H1 (cell line): Measurements from ENCODE around the gene FBXO38. TPM values are rescaled to one million over a fixed set of nuclear protein-coding genes. Genes with fewer than 3 reads are reported as not detected.

Experiments
- CTCF ChIA-PET: fragments of 300-600 bp; sonication (Branson Sonifier 250); formaldehyde crosslinking; loops from one replicate; lab custom pipeline; 2021; ENCODE audit not compliant: partially characterized antibody; lab: Charles Lee
- POLR2A ChIA-PET: fragments of 300-600 bp; sonication (Branson Sonifier 250); formaldehyde crosslinking; loops from one replicate; lab custom pipeline; 2021; ENCODE audit warnings: inconsistent platforms; ENCODE audit not compliant: partially characterized antibody; lab: Charles Lee
- DNase-seq, 2 experiments: peaks; one replicate each; pipeline versions ENCODE4 v3.0.0 to v3.0.0-alpha.2; 2010 to 2022; ENCODE audit warnings: low spot score in 2 of 2, low read depth in 1 of 2, mixed read lengths in 1 of 2
- FAIRE-seq: peaks from 2 replicates; lab custom pipeline; 2011; peaks lifted over from hg19 to GRCh38; lab: Jason Lieb, UNC
- H2AFZ ChIP-seq: 2 replicates; pipeline ENCODE4 v1.8.1; 2012; ENCODE audit warnings: low read length, inconsistent platforms
- H2AK5ac ChIP-seq: 2 replicates; pipeline ENCODE4 v1.6.1; 2013; ENCODE audit warnings: low read depth, low read length
- H2BK120ac ChIP-seq: replicated peaks from 2 replicates; pipeline ENCODE3; 2013; ENCODE audit warnings: low read depth, low read length, inconsistent platforms
- H2BK12ac ChIP-seq: 2 replicates; pipeline ENCODE4 v1.6.1; 2013; ENCODE audit warnings: low read depth, low read length
- H2BK15ac ChIP-seq: 2 replicates; pipeline ENCODE4 v1.6.1; 2013; ENCODE audit warnings: low read length
- H2BK20ac ChIP-seq: 2 replicates; pipeline ENCODE4 v1.6.1; 2013; ENCODE audit warnings: low read length
- H2BK5ac ChIP-seq: 2 replicates; pipeline ENCODE4 v1.6.1; 2013; ENCODE audit warnings: low read depth, low read length
- H3K14ac ChIP-seq: 2 replicates; pipeline ENCODE4 v1.6.1; 2013; ENCODE audit warnings: inconsistent platforms; ENCODE audit not compliant: insufficient read length
- H3K18ac ChIP-seq: 2 replicates; pipeline ENCODE4 v1.6.1; 2013; ENCODE audit warnings: low read length; ENCODE audit errors: extremely low read depth
- H3K23ac ChIP-seq: 2 replicates; pipeline ENCODE4 v1.6.1; 2013; ENCODE audit warnings: inconsistent platforms; ENCODE audit not compliant: insufficient read length
- H3K23me2 ChIP-seq: 2 replicates; pipeline ENCODE4 v1.6.1; 2013; ENCODE audit warnings: low read depth, low read length
- H3K27ac ChIP-seq: 2 replicates; pipeline ENCODE4 v1.6.1; 2011; ENCODE audit warnings: low read depth, low read length, inconsistent platforms
- H3K27me3 ChIP-seq, 4 experiments: replicated peaks in 1 of 4; 1 replicate in 1 of 4; 2 replicates in 3 of 4; pipeline versions ENCODE4 v1.6.1 to v1.8.1; 2011 to 2013; ENCODE audit warnings: low read length in 3 of 4, mild to moderate bottlenecking in 3 of 4, inconsistent platforms in 2 of 4, mixed read lengths in 2 of 4, moderate library complexity in 1 of 4; ENCODE audit not compliant: control insufficient read depth in 3 of 4, insufficient read depth in 3 of 4; ENCODE audit errors: extremely low read depth in 1 of 4
- H3K36me3 ChIP-seq, 4 experiments: 2 replicates each; pipeline versions ENCODE4 v1.6.1 to v1.8.1; 2011 to 2013; ENCODE audit warnings: mild to moderate bottlenecking in 4 of 4, low read length in 3 of 4, moderate library complexity in 2 of 4, control low read depth in 1 of 4, inconsistent platforms in 1 of 4; ENCODE audit not compliant: insufficient read depth in 4 of 4, control insufficient read depth in 2 of 4
- H3K4ac ChIP-seq: replicated peaks from 2 replicates; pipeline ENCODE3; 2013; ENCODE audit warnings: low read length, low read depth, mixed read lengths, inconsistent platforms; ENCODE audit not compliant: insufficient read length
- H3K4me1 ChIP-seq, 4 experiments: replicated peaks in 1 of 4; 1 replicate in 1 of 4; 2 replicates in 3 of 4; pipeline versions ENCODE4 v1.6.1 to v1.8.1; 2011 to 2013; ENCODE audit warnings: low read length in 3 of 4, inconsistent platforms in 2 of 4, mixed read lengths in 1 of 4; ENCODE audit not compliant: insufficient read depth in 4 of 4, control insufficient read depth in 3 of 4
- H3K4me2 ChIP-seq, 2 experiments: 2 replicates each; pipeline versions ENCODE4 v1.6.1 to v1.8.1; 2011 to 2013; ENCODE audit warnings: low read depth in 2 of 2, low read length in 2 of 2, control low read depth in 1 of 2, inconsistent platforms in 1 of 2, mild to moderate bottlenecking in 1 of 2; ENCODE audit not compliant: insufficient read depth in 1 of 2
- H3K4me3 ChIP-seq, 4 experiments: fragments of 200-600, 300-600 bp in 1 of 4; sonication (generic), shearing (Covaris generic), sonication (Bioruptor Twin) in 1 of 4; 2 replicates each; pipeline versions ENCODE4 v1.5.1 to v1.8.1; 2011 to 2016; ENCODE audit warnings: low read length in 4 of 4, low read depth in 3 of 4, control low read depth in 2 of 4, inconsistent platforms in 2 of 4, mild to moderate bottlenecking in 2 of 4, mixed read lengths in 1 of 4, moderate library complexity in 1 of 4; ENCODE audit not compliant: insufficient read depth in 2 of 4; ENCODE audit errors: extremely low read depth in 1 of 4
- H3K56ac ChIP-seq: replicated peaks from 2 replicates; pipeline ENCODE3; 2013; ENCODE audit warnings: low read depth, mild to moderate bottlenecking, mixed read lengths, low read length, inconsistent platforms; ENCODE audit not compliant: insufficient read length
- H3K79me1 ChIP-seq: 2 replicates; pipeline ENCODE4 v1.6.1; 2013; ENCODE audit warnings: low read depth, low read length, control low read depth
- H3K79me2 ChIP-seq, 2 experiments: 2 replicates each; pipeline versions ENCODE4 v1.6.1 to v1.8.1; 2012 to 2013; ENCODE audit warnings: low read length in 2 of 2, mild to moderate bottlenecking in 2 of 2, inconsistent platforms in 1 of 2; ENCODE audit not compliant: insufficient read depth in 2 of 2, control insufficient read depth in 1 of 2
- H3K9ac ChIP-seq, 4 experiments: replicated peaks in 1 of 4; 1 replicate in 1 of 4; 2 replicates in 3 of 4; pipeline versions ENCODE4 v1.6.1 to v1.8.1; 2011 to 2013; ENCODE audit warnings: low read depth in 3 of 4, low read length in 3 of 4, control low read depth in 2 of 4, mild to moderate bottlenecking in 2 of 4, moderate library complexity in 2 of 4, inconsistent platforms in 1 of 4; ENCODE audit errors: extremely low read depth in 1 of 4
- H3K9me3 ChIP-seq, 2 experiments: 2 replicates each; pipeline versions ENCODE4 v1.6.1 to v1.8.1; 2012 to 2013; ENCODE audit warnings: mild to moderate bottlenecking in 2 of 2, moderate library complexity in 2 of 2, control low read depth in 1 of 2, inconsistent platforms in 1 of 2, low read depth in 1 of 2, low read length in 1 of 2, mixed read lengths in 1 of 2; ENCODE audit not compliant: insufficient read depth in 2 of 2
- H4K20me1 ChIP-seq, 2 experiments: replicated peaks in 1 of 2; 2 replicates each; pipeline versions ENCODE3 to v1.8.1; 2011 to 2013; ENCODE audit warnings: inconsistent platforms in 2 of 2, low read length in 2 of 2, mild to moderate bottlenecking in 1 of 2; ENCODE audit not compliant: insufficient read depth in 2 of 2, control insufficient read depth in 1 of 2
- H4K5ac ChIP-seq: 2 replicates; pipeline ENCODE4 v1.6.1; 2013; ENCODE audit warnings: low read length, low read depth, mixed read lengths, inconsistent platforms; ENCODE audit not compliant: insufficient read length
- H4K8ac ChIP-seq: 2 replicates; pipeline ENCODE4 v1.8.0; 2013; ENCODE audit warnings: mild to moderate bottlenecking, moderate library complexity, low read length, inconsistent platforms; ENCODE audit not compliant: insufficient read depth; ENCODE audit errors: extremely low read depth
- H4K91ac ChIP-seq: replicated peaks from 2 replicates; pipeline ENCODE3; 2013; ENCODE audit warnings: low read length, mixed read lengths, inconsistent platforms; ENCODE audit not compliant: insufficient read length
- BRCA1 ChIP-seq: IDR thresholded peaks from 2 replicates; pipeline ENCODE4 v1.6.1; 2012; ENCODE audit warnings: low read depth, low read length, improper control_type of control experiment
- CREB1 ChIP-seq: IDR thresholded peaks from 2 replicates; pipeline ENCODE4 v1.6.1; 2012; ENCODE audit warnings: inconsistent platforms
- EGR1 ChIP-seq: IDR thresholded peaks from 2 replicates; pipeline ENCODE4 v1.6.1; 2011; ENCODE audit warnings: low read depth, low read length, borderline replicate concordance
- GTF2F1 ChIP-seq: IDR thresholded peaks from 2 replicates; pipeline ENCODE4 v1.6.1; 2012; ENCODE audit warnings: low read depth, low read length, improper control_type of control experiment, borderline replicate concordance
- JUND ChIP-seq: IDR thresholded peaks from 2 replicates; pipeline ENCODE4 v1.6.1; 2011; ENCODE audit warnings: mild to moderate bottlenecking, improper control_type of control experiment, low read length
- NANOG ChIP-seq: IDR thresholded peaks from 2 replicates; pipeline ENCODE4 v1.6.1; 2011; ENCODE audit warnings: low read length, low read depth, mild to moderate bottlenecking, inconsistent platforms; ENCODE audit not compliant: insufficient read depth, poor library complexity, severe bottlenecking
- WGBS, 2 experiments: shearing (Covaris generic) in 1 of 2; methylation state at CpG; one replicate each; pipeline versions ENCODE4 v1.1.6 to v1.1.7; 2013 to 2015; ENCODE audit warnings: low lambda C conversion rate in 2 of 2, mixed read lengths in 2 of 2, inconsistent platforms in 1 of 2, low coverage in 1 of 2, missing lambda C conversion rate in 1 of 2; ENCODE audit not compliant: insufficient replicate concordance in 2 of 2, insufficient coverage in 1 of 2, insufficient read length in 1 of 2; ENCODE audit errors: extremely low coverage in 1 of 2, missing lambda C conversion rate in 1 of 2; 5-methylcytosine and 5-hydroxymethylcytosine counted together
- polyA plus RNA-seq, 7 experiments: library from polyadenylated mRNA; depleted of rRNA in 3 of 7; stranded (reverse) in 5 of 7; unstranded in 2 of 7; fragments of >200 nt in 5 of 7; fragments of 200-250 nt in 2 of 7; gene quantifications; 1 replicate in 5 of 7; 2 replicates in 1 of 7; 4 replicates in 1 of 7; pipeline versions ENCODE4 v1.2.1 to v1.2.3, GENCODE V29; 2011 to 2013; ENCODE audit warnings: missing spikeins in 2 of 7, mixed read lengths in 2 of 7
- total RNA-seq: library from RNA; stranded (reverse); fragmentation: NEBNext Ultra II Directional; extraction: Animal tissue kit (Norgen Biotek cat#: 25700); gene quantifications from 2 replicates; pipeline ENCODE4 v1.2.1, GENCODE V29; 2021

The FBXO38 gene
- total and polyA plus RNA-seq, 2 of the 8 experiments (the other 6 are each of a cell fraction or from before 2014, with no cell fraction given) = 9.1 to 34.3 TPM

DNA sequence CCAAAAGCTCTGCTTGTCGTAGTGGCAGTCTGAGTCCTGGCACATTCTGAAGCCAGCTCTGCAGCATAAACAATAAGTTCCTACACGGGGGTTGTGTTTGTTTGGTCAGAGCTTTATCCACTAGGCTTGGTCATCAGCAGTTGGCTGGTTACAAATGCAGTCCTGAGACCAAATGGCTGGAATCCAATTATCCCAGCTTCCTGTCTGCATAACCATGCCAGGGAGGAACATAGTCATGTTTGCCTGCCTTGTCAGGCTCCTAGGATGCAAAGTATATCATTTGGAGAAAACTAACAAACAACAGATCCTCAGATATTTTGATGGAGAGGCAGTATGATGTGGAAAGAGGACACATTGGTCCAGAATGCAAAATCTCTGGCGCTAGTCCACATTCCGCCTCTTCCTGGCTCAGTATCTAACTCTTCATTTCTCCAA is 85.8 kb downstream of the FBXO38 start:
- no peak overlapping the region for H2BK12ac ChIP-seq
- FAIRE-seq = no peak
- H4K91ac ChIP-seq = no peak overlapping the region
- H2AK5ac ChIP-seq = no peak overlapping the region
- CTCF ChIA-PET = interaction anchor here (0.6 to 3.7 kb wide), 9 partner anchors 9 to 489 kb away, joined by 3 to 28 read pairs (median 7); no protein-coding TSS in a partner anchor
- H3K56ac ChIP-seq = no peak overlapping the region
- no peaks in the 10 kb centered on the region for H3K36me3 ChIP-seq
- no peak overlapping the region for H2BK15ac ChIP-seq
- no peak overlapping the region for H3K23ac ChIP-seq
- no peak overlapping the region for H4K8ac ChIP-seq
- no peaks in the 10 kb centered on the region for H3K23me2 ChIP-seq
- TF ChIP-seq GTF2F1 (no peak), CREB1 (no peak), EGR1 (no peak), JUND (no peak), BRCA1 (no peak), NANOG (no peak)
- TF ChIP-seq, all 59 proteins: peak for 0
- Histone ChIP-seq H3K79me1 (no peaks in the 10 kb centered on the region), H4K20me1 (no peaks in the 10 kb centered on the region), H3K27me3 (no peaks in the 10 kb centered on the region), H3K4me3 (no peak overlapping the region), H2BK5ac (no peak overlapping the region), H3K9me3 (no peaks in the 10 kb centered on the region), H3K27ac (no peak overlapping the region), H3K79me2 (no peaks in the 10 kb centered on the region), H3K18ac (no peak overlapping the region), H3K4ac (no peak overlapping the region), H2BK120ac (no peak overlapping the region), H3K4me1 (no peaks in the 10 kb centered on the region), H3K14ac (no peak overlapping the region), H2BK20ac (no peak overlapping the region), H2AFZ (no peak overlapping the region), H4K5ac (no peak overlapping the region), H3K4me2 (no peak overlapping the region), H3K9ac (no peak overlapping the region)
- no peak for DNase-seq
- 92% methylated on average over 4 of the region's 4 CpGs; no CpG with 5 or more reads in 1 of the 2 experiments for WGBS, 2 experiments
- POLR2A ChIA-PET = no interaction called here
